ENCODE data around the gene NF1. TPM values are rescaled to one million over a fixed set of nuclear protein-coding genes. Genes with fewer than 3 reads are reported as not detected.

NF1 gene
- total and polyA plus RNA-seq, 2 of the 13 experiments (the other 11 are each of a cell fraction or from before 2014, with no cell fraction given) = 21.5 to 26.5 TPM

- TF ChIP-seq ZNF318 (CRISPR knock-in tag; IDR thresholded peaks at IDR 0.05) (no peak), KMT2A (CRISPR knock-in tag; IDR thresholded peaks at IDR 0.05) (no peak), SIX4 (CRISPR knock-in tag; IDR thresholded peaks at IDR 0.05) (no peak), TBX3 (IDR thresholded peaks at IDR 0.05; ENCODE audit: borderline replicate concordance) (no peak), ATF7-NPFF (CRISPR knock-in tag; IDR thresholded peaks at IDR 0.05; ENCODE audit: low read depth) (no peak), ZNF879 (CRISPR knock-in tag; IDR thresholded peaks at IDR 0.05) (no peak), CBFB (CRISPR knock-in tag; IDR thresholded peaks at IDR 0.05) (no peak), KDM3A (CRISPR knock-in tag; IDR thresholded peaks at IDR 0.05; ENCODE audit: low read depth) (no peak)
- TF ChIP-seq, protein P1, sequence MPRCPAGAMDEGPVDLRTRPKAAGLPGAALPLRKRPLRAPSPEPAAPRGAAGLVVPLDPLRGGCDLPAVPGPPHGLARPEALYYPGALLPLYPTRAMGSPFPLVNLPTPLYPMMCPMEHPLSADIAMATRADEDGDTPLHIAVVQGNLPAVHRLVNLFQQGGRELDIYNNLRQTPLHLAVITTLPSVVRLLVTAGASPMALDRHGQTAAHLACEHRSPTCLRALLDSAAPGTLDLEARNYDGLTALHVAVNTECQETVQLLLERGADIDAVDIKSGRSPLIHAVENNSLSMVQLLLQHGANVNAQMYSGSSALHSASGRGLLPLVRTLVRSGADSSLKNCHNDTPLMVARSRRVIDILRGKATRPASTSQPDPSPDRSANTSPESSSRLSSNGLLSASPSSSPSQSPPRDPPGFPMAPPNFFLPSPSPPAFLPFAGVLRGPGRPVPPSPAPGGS (CRISPR knock-in tag; IDR thresholded peaks at IDR 0.05) = no peak
- TF ChIP-seq, protein P2, sequence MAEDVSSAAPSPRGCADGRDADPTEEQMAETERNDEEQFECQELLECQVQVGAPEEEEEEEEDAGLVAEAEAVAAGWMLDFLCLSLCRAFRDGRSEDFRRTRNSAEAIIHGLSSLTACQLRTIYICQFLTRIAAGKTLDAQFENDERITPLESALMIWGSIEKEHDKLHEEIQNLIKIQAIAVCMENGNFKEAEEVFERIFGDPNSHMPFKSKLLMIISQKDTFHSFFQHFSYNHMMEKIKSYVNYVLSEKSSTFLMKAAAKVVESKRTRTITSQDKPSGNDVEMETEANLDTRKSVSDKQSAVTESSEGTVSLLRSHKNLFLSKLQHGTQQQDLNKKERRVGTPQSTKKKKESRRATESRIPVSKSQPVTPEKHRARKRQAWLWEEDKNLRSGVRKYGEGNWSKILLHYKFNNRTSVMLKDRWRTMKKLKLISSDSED (CRISPR knock-in tag; IDR thresholded peaks at IDR 0.05) = no peak
These were observed 174.3 kb downstream of the NF1 start (continued) for GRCh38 chr17:31269036-31269577.
